ENCODE data around the gene NCOA3. TPM values are rescaled to one million over a fixed set of nuclear protein-coding genes. Genes with fewer than 3 reads are reported as not detected.

Gene NCOA3
- total and polyA plus RNA-seq, 7 donors: 11.9 to 56.9 (median 18.1) TPM

GRCh38 chr20:47561603-47562583, 60.2 kb downstream of the NCOA3 start:
- Histone ChIP-seq H3K27me3 (ENCODE audit: insufficient read depth in 3 of 3, low read length in 2 of 3) (no peaks in the 10 kb centered on the region), H3K36me3 (ENCODE audit: insufficient read depth in 1 of 2, low read depth in 1 of 2) (no peaks in the 10 kb centered on the region), H3K9me3 (no peaks in the 10 kb centered on the region), H3K4me1 (peaks cover 78% of the 10 kb centered on the region), H3K4me3 (no peak overlapping the region), H3K27ac (no peak overlapping the region)
- DNase-seq (no peak), ATAC-seq (no peak)
- WGBS, 3 donors: 73 to 87% (median 75%) methylated on average over 4 of the region's 4 CpGs
- intact Hi-C loops (cut with DNase I): no loop called here
- TF ChIP-seq, protein P1, sequence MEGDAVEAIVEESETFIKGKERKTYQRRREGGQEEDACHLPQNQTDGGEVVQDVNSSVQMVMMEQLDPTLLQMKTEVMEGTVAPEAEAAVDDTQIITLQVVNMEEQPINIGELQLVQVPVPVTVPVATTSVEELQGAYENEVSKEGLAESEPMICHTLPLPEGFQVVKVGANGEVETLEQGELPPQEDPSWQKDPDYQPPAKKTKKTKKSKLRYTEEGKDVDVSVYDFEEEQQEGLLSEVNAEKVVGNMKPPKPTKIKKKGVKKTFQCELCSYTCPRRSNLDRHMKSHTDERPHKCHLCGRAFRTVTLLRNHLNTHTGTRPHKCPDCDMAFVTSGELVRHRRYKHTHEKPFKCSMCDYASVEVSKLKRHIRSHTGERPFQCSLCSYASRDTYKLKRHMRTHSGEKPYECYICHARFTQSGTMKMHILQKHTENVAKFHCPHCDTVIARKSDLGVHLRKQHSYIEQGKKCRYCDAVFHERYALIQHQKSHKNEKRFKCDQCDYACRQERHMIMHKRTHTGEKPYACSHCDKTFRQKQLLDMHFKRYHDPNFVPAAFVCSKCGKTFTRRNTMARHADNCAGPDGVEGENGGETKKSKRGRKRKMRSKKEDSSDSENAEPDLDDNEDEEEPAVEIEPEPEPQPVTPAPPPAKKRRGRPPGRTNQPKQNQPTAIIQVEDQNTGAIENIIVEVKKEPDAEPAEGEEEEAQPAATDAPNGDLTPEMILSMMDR (IDR thresholded peaks at IDR 0.05): no peak

GRCh38 chr20:47566269-47566668, 64.6 kb downstream of the NCOA3 start:
- peaks cover 57% of the 10 kb centered on the region for H3K4me1 ChIP-seq
- ATAC-seq (no peak), DNase-seq (no peak)
- H3K27me3 ChIP-seq (ENCODE audit: insufficient read depth in 3 of 3, low read length in 2 of 3): no peaks in the 10 kb centered on the region
- no peak overlapping the region for H3K4me3 ChIP-seq
- peaks cover 0 to 2% of the 10 kb centered on the region in 2 donors for H3K36me3 ChIP-seq (ENCODE audit: insufficient read depth in 1 of 2, low read depth in 1 of 2)
- H3K27ac ChIP-seq: peak overlapping the region; percentile 78
- TF ChIP-seq, protein P1 (IDR thresholded peaks at IDR 0.05): no peak
- peaks cover under 1% of the 10 kb centered on the region for H3K9me3 ChIP-seq
- intact Hi-C loops (cut with DNase I): loop anchor here in 1 of 2 donors (5.0 kb wide), 1 partner anchor 64 kb away; the partner anchor contains the start of gene NCOA3
- 95 to 99% (median 96%) methylated on average over 5 of the region's 5 CpGs for WGBS, 3 donors

- peaks cover 0 to 2% of the 10 kb centered on the region in 2 donors for H3K36me3 ChIP-seq (ENCODE audit: insufficient read depth in 1 of 2, low read depth in 1 of 2)
- peaks cover 42% of the 10 kb centered on the region for H3K4me1 ChIP-seq
- intact Hi-C loops (cut with DNase I): loop anchor here in 1 of 2 donors (5.0 kb wide), 1 partner anchor 66 kb away; the partner anchor contains the start of gene NCOA3
- peaks cover 6% of the 10 kb centered on the region for H3K9me3 ChIP-seq
- DNase-seq: no peak
- TF ChIP-seq, protein P1 (IDR thresholded peaks at IDR 0.05): no peak
- WGBS, 3 donors: 1 to 6% (median 3%) methylated on average over 2 of the region's 2 CpGs
- peak overlapping the region; percentile 8 for H3K27ac ChIP-seq
- no peaks in the 10 kb centered on the region for H3K27me3 ChIP-seq (ENCODE audit: insufficient read depth in 3 of 3, low read length in 2 of 3)
- H3K4me3 ChIP-seq: no peak overlapping the region
- no peak for ATAC-seq
Measured at GRCh38 chr20:47568019-47568418, 66.3 kb downstream of the NCOA3 start.

GRCh38 chr20:47568837-47569410, 67.2 kb downstream of the NCOA3 start:
- WGBS, 3 donors: 92 to 99% (median 99%) methylated on average over 6 of the region's 6 CpGs
- TF ChIP-seq, protein P1 (IDR thresholded peaks at IDR 0.05): no peak
- peaks cover 0 to 2% of the 10 kb centered on the region in 2 donors for H3K36me3 ChIP-seq (ENCODE audit: insufficient read depth in 1 of 2, low read depth in 1 of 2)
- ATAC-seq (no peak), DNase-seq (no peak)
- peaks cover 38% of the 10 kb centered on the region for H3K4me1 ChIP-seq
- no peak overlapping the region for H3K4me3 ChIP-seq
- H3K9me3 ChIP-seq: peaks cover 6% of the 10 kb centered on the region
- no peaks in the 10 kb centered on the region for H3K27me3 ChIP-seq (ENCODE audit: insufficient read depth in 3 of 3, low read length in 2 of 3)
- intact Hi-C loops (cut with DNase I): loop anchor here in 1 of 2 donors (5.0 kb wide), 1 partner anchor 67 kb away; the partner anchor contains the start of gene NCOA3
- H3K27ac ChIP-seq: no peak overlapping the region

Measured in psoas muscle (tissue), 8 donors.